GM10248 (cell line): ENCODE data around the gene ADGRG3.

Source experiments
- CTCF ChIA-PET: fragments of 300-600 bp; sonication (Branson Sonifier 250); formaldehyde crosslinking; extraction: SDS; loops from one replicate; lab custom pipeline; 2021; ENCODE audit warnings: antibody characterized with exemption; lab: Yijun Ruan, JAX
- POLR2A ChIA-PET: fragments of 350-650 bp; sonication (Branson Sonifier 250); formaldehyde crosslinking; extraction: SDS; loops from one replicate; lab custom pipeline; 2020; ENCODE audit warnings: antibody characterized with exemption; lab: Yijun Ruan, JAX
- DNase-seq: peaks from one replicate; pipeline ENCODE4 v3.0.0; 2012; ENCODE audit errors: extremely low spot score
- CTCF ChIP-seq: IDR thresholded peaks from 2 replicates; pipeline ENCODE4 v1.5.1; 2012; ENCODE audit warnings: mild to moderate bottlenecking, low read depth; ENCODE audit errors: extremely low read depth, missing control alignments, control extremely low read depth

Gene ADGRG3

GRCh38 chr16:57637020-57637419 is 31.1 kb upstream of the ADGRG3 start:
- ChIA-PET CTCF (interaction anchor here (0.7 to 9.4 kb wide), 7 partner anchors 10 to 61 kb away, joined by 3 to 117 read pairs (median 4); no protein-coding TSS in a partner anchor), POLR2A (no interaction called here)
- TF ChIP-seq CTCF, result no peak
- no peak for DNase-seq

GRCh38 chr16:57637424-57637823 is 30.7 kb upstream of the ADGRG3 start:
- CTCF ChIA-PET, result interaction anchor here (0.7 to 9.4 kb wide), 10 partner anchors 9 to 61 kb away, joined by 3 to 117 read pairs (median 4); no protein-coding TSS in a partner anchor
- DNase-seq, result no peak
- POLR2A ChIA-PET, result no interaction called here
- no peak for TF ChIP-seq CTCF

- ChIA-PET POLR2A (no interaction called here), CTCF (interaction anchor here (1.0 to 9.4 kb wide), 10 partner anchors 8 to 62 kb away, joined by 3 to 117 read pairs (median 4); no protein-coding TSS in a partner anchor)
- DNase-seq, result no peak
- no peak for TF ChIP-seq CTCF
Observed at GRCh38 chr16:57637965-57638364, 30.1 kb upstream of the ADGRG3 start.

GRCh38 chr16:57638381-57638780 is 29.7 kb upstream of the ADGRG3 start:
- DNase-seq, result no peak
- ChIA-PET POLR2A (no interaction called here), CTCF (interaction anchor here (1.0 to 9.4 kb wide), 10 partner anchors 8 to 62 kb away, joined by 3 to 117 read pairs (median 4); no protein-coding TSS in a partner anchor)
- TF ChIP-seq CTCF, result no peak

- DNase-seq, result no peak
- ChIA-PET CTCF (interaction anchor here (1.1 to 9.4 kb wide), 7 partner anchors 9 to 63 kb away, joined by 3 to 117 read pairs (median 7); no protein-coding TSS in a partner anchor), POLR2A (no interaction called here)
- no peak for TF ChIP-seq CTCF
Observed at GRCh38 chr16:57639172-57639887, 28.8 kb upstream of the ADGRG3 start.

GRCh38 chr16:57640185-57640584 is 27.9 kb upstream of the ADGRG3 start:
- CTCF ChIA-PET, result interaction anchor here (1.2 to 9.4 kb wide), 4 partner anchors 9 to 49 kb away, joined by 3 to 117 read pairs (median 10); no protein-coding TSS in a partner anchor
- no peak for TF ChIP-seq CTCF
- POLR2A ChIA-PET, result no interaction called here
- DNase-seq, result no peak
